ENCODE data around the gene KCNJ10. TPM values are rescaled to one million over a fixed set of nuclear protein-coding genes. Genes with fewer than 3 reads are reported as not detected.

KCNJ10 gene
- total and polyA plus RNA-seq, 2 of the 13 experiments (the other 11 are each of a cell fraction or from before 2014, with no cell fraction given), result 4.4 to 10.3 TPM

DNA sequence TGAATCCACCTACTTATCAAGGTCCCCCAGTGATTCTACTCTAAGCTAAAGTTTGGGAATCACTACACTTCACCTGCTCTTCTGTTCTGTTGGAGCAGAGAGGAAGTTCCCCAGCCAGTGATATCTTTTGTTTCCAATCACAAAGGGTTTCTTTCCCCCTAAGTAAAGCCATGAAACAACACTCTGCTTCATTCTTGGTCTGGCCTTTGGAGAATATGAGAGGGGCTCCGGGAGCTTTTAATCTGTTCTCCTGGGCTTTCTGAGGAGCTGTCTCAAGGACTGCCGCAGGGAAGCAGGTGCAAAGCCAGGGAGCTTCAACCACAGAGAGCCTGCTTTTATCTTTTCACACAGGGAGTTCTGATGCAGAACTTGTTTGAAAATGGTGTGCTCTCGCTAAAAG lies 105.8 kb downstream of the KCNJ10 start:
- in situ Hi-C loops (cut with HindIII; ENCODE audit: extremely low pct_ligation_motif_present, low pct_unique_long_range_greater_than_20kb) (no loop called here), intact Hi-C loops (cut with micrococcal nuclease; ENCODE audit: unreplicated experiment) (no loop called here)
- ChIA-PET POLR2A (no interaction called here), CTCF (ENCODE audit: low intra/inter-chr PET ratio, low total read pairs) (no interaction called here)
- TF ChIP-seq ZMAT5 (CRISPR knock-in tag; IDR thresholded peaks at IDR 0.05; ENCODE audit: borderline replicate concordance, low read depth) (no peak), SOX6 (IDR thresholded peaks at IDR 0.05) (no peak), SOX6 (CRISPR knock-in tag; IDR thresholded peaks at IDR 0.05) (no peak), TBX2 (CRISPR knock-in tag; IDR thresholded peaks at IDR 0.05; ENCODE audit: borderline replicate concordance) (no peak), ZNF773 (CRISPR knock-in tag; IDR thresholded peaks at IDR 0.05; ENCODE audit: borderline replicate concordance) (no peak), EED (CRISPR knock-in tag; IDR thresholded peaks at IDR 0.05) (no peak), ZNF530 (CRISPR knock-in tag; IDR thresholded peaks at IDR 0.05; ENCODE audit: low read depth) (no peak), TIGD3 (CRISPR knock-in tag; IDR thresholded peaks at IDR 0.05; ENCODE audit: borderline replicate concordance) (no peak)
- TF ChIP-seq, protein P1, sequence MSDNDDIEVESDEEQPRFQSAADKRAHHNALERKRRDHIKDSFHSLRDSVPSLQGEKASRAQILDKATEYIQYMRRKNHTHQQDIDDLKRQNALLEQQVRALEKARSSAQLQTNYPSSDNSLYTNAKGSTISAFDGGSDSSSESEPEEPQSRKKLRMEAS (IDR thresholded peaks at IDR 0.05), result no peak
- TF ChIP-seq, protein P2, sequence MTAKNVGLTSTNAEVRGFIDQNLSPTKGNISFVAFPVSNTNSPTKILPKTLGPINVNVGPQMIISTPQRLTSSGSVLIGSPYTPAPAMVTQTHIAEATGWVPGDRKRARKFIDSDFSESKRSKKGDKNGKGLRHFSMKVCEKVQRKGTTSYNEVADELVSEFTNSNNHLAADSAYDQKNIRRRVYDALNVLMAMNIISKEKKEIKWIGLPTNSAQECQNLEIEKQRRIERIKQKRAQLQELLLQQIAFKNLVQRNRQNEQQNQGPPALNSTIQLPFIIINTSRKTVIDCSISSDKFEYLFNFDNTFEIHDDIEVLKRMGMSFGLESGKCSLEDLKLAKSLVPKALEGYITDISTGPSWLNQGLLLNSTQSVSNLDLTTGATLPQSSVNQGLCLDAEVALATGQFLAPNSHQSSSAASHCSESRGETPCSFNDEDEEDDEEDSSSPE (CRISPR knock-in tag; IDR thresholded peaks at IDR 0.05), result no peak
- Histone ChIP-seq H3K4me3 (replicated peaks in 1 of 3; ENCODE audit: insufficient read depth in 1 of 3, low read depth in 2 of 3, low read length in 3 of 3) (no peak overlapping the region), H2AFZ (ENCODE audit: low read length) (no peak overlapping the region), H3K9ac (ENCODE audit: insufficient read depth, low read depth, low read length) (no peak overlapping the region), H4K20me1 (ENCODE audit: insufficient read depth, low read length) (no peaks in the 10 kb centered on the region), H3K36me3 (replicated peaks in 1 of 2; ENCODE audit: control insufficient read depth in 1 of 2, insufficient read depth in 2 of 2, low read length in 2 of 2) (no peaks in the 10 kb centered on the region), H3K4me2 (ENCODE audit: low read depth, low read length) (no peak overlapping the region), H3K9me3 (ENCODE audit: low read length) (no peaks in the 10 kb centered on the region), H3K27me3 (ENCODE audit: control insufficient read depth in 1 of 2, insufficient read depth in 2 of 2, low read length in 2 of 2) (peaks cover 0 to 23% of the 10 kb centered on the region in 2 experiments; a peak in 4 of 5 replicates), H3K4me1 (ENCODE audit: insufficient read depth, low read length) (no peaks in the 10 kb centered on the region), H3K79me2 (ENCODE audit: insufficient read depth, low read length) (no peaks in the 10 kb centered on the region), H3K27ac (ENCODE audit: extremely low read length, insufficient read depth, low read length) (no peak overlapping the region)
- no peak for ATAC-seq
- FAIRE-seq, result no peak
- WGBS (ENCODE audit: low lambda C conversion rate), result 13% methylated on average over 3 of the region's 3 CpGs
- no TSS peak for BruUV-seq (replicated peaks)
- DNase-seq (ENCODE audit: low spot score), result no peak

All from HepG2 (cell line).